ENCODE measurements around the gene BHLHE23.

GRCh38 chr20:63022501-63022900, 15.7 kb upstream of the BHLHE23 start:
- no peak for TF ChIP-seq CTCF (IDR thresholded peaks at IDR 0.05)
- no peak for TF ChIP-seq POLR2A (IDR thresholded peaks at IDR 0.05)

Data from thyroid gland (tissue), 4 donors.